Kidney (tissue), 14 donors: ENCODE data around the gene CDK10. TPM values are rescaled to one million over a fixed set of nuclear protein-coding genes. Genes with fewer than 3 reads are reported as not detected.

Source experiments
- DNase-seq, 5 donors: peaks; one replicate each; pipeline ENCODE4 v3.0.0-alpha.2; 2013 to 2020
- FAIRE-seq: peaks from 2 replicates; lab custom pipeline; 2012; peaks lifted over from hg19 to GRCh38; lab: Jason Lieb, UNC
- H3K27ac ChIP-seq, 2 donors: one replicate each; pipeline ENCODE4 v1.7.0; 2013; ENCODE audit warnings: low read depth in 2 of 2, low read length in 2 of 2, inconsistent platforms in 1 of 2
- H3K27me3 ChIP-seq: one replicate; pipeline ENCODE4 v1.7.1; 2013; ENCODE audit warnings: low read length, inconsistent platforms; ENCODE audit not compliant: control insufficient read depth, insufficient read depth
- H3K36me3 ChIP-seq, 3 donors: one replicate each; pipeline versions ENCODE4 v1.7.0 to v1.7.1; 2013; ENCODE audit warnings: low read length in 3 of 3, control low read depth in 1 of 3, inconsistent platforms in 1 of 3; ENCODE audit not compliant: insufficient read depth in 3 of 3, control insufficient read depth in 2 of 3
- H3K4me1 ChIP-seq, 3 donors: one replicate each; pipeline versions ENCODE4 v1.7.0 to v1.7.1; 2013; ENCODE audit warnings: low read length in 3 of 3, inconsistent platforms in 1 of 3, low read depth in 1 of 3; ENCODE audit not compliant: control insufficient read depth in 2 of 3, insufficient read depth in 2 of 3
- H3K4me3 ChIP-seq, 3 donors: one replicate each; pipeline versions ENCODE4 v1.7.0 to v1.8.1; 2013; ENCODE audit warnings: low read length in 3 of 3, control low read depth in 1 of 3, inconsistent platforms in 1 of 3
- H3K9ac ChIP-seq, 3 donors: one replicate each; pipeline versions ENCODE4 v1.7.0 to v1.7.1; 2013; ENCODE audit warnings: low read length in 3 of 3, control low read depth in 1 of 3, inconsistent platforms in 1 of 3
- H3K9me3 ChIP-seq, 3 donors: one replicate each; pipeline versions ENCODE4 v1.7.0 to v1.7.1; 2013; ENCODE audit warnings: low read length in 3 of 3, control low read depth in 1 of 3, inconsistent platforms in 1 of 3; ENCODE audit not compliant: control insufficient read depth in 2 of 3, insufficient read depth in 1 of 3
- intact Hi-C: fragments of 100-400 bp; cut with DNase I; formaldehyde crosslinking; loops from one replicate; pipeline ENCODE4 v1.11.1; 2022
- polyA plus RNA-seq: library from polyadenylated mRNA; stranded (reverse); fragments of 350-450 nt; fragmentation: Illumina TruSeq; extraction: RNeasy Lipid Tissue Mini Kit (QIAGEN cat#74804); gene quantifications from one replicate; pipeline ENCODE4 v1.2.3, GENCODE V29; 2014; ENCODE audit warnings: low read depth, low replicate concordance; ENCODE audit not compliant: insufficient read depth
- total RNA-seq: library from RNA; stranded (reverse); fragmentation: NEBNext Ultra II Directional; extraction: Animal tissue kit (Norgen Biotek cat#: 25700); gene quantifications from one replicate; pipeline ENCODE4 v1.2.1, GENCODE V29; 2021
- TF ChIP-seq, protein P1 (sequence below): IDR thresholded peaks from 3 replicates; pipeline ENCODE4 v1.5.1; 2012; ENCODE audit warnings: mild to moderate bottlenecking, moderate library complexity, borderline replicate concordance; ENCODE audit not compliant: insufficient read depth; ENCODE audit errors: extremely low read depth
- donor health status: control.
- donor health status: control.
- donor health status: control.
- donor health status: control.
- donor health status: control.
- donor health status: DM: yes; HTN: yes; CAD: no.
- donor health status: Normal renal cell carcinoma (clear cell type).

The CDK10 gene
- total and polyA plus RNA-seq, 2 donors from 2014 or later: 82.6 to 118 TPM

DNA sequence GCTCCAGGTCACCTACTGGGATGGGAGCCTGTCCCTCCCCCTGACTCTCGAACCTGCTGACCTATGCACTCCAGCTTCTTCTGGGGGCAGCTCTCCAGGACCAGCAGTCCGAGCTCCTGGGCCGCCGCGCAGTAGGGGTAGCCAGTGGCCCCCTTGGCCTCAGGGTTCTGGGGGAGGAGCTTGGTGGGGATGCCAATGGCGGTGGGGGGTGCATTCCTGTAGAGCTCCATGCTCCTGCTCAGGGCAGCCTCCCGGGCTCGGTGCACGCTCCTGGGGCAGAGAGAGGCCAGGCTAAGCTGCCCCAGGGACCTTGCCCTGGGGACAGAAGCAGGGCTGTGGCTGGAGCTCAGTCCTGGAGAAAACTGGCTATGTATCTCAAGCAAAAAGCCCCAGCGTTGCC, 22.7 kb downstream of the CDK10 start:
- Histone ChIP-seq H3K27ac (no peak overlapping the region), H3K9ac (no peak overlapping the region), H3K27me3 (no peaks in the 10 kb centered on the region), H3K36me3 (no peaks in the 10 kb centered on the region), H3K9me3 (no peaks in the 10 kb centered on the region), H3K4me3 (no peak overlapping the region), H3K4me1 (no peaks in the 10 kb centered on the region)
- FAIRE-seq: no peak
- TF ChIP-seq, protein P1, sequence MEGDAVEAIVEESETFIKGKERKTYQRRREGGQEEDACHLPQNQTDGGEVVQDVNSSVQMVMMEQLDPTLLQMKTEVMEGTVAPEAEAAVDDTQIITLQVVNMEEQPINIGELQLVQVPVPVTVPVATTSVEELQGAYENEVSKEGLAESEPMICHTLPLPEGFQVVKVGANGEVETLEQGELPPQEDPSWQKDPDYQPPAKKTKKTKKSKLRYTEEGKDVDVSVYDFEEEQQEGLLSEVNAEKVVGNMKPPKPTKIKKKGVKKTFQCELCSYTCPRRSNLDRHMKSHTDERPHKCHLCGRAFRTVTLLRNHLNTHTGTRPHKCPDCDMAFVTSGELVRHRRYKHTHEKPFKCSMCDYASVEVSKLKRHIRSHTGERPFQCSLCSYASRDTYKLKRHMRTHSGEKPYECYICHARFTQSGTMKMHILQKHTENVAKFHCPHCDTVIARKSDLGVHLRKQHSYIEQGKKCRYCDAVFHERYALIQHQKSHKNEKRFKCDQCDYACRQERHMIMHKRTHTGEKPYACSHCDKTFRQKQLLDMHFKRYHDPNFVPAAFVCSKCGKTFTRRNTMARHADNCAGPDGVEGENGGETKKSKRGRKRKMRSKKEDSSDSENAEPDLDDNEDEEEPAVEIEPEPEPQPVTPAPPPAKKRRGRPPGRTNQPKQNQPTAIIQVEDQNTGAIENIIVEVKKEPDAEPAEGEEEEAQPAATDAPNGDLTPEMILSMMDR: no peak
- intact Hi-C loops: loop anchor here (10.0 kb wide), 1 partner anchor 156 kb away; no protein-coding TSS in a partner anchor
- no peak for DNase-seq

DNA sequence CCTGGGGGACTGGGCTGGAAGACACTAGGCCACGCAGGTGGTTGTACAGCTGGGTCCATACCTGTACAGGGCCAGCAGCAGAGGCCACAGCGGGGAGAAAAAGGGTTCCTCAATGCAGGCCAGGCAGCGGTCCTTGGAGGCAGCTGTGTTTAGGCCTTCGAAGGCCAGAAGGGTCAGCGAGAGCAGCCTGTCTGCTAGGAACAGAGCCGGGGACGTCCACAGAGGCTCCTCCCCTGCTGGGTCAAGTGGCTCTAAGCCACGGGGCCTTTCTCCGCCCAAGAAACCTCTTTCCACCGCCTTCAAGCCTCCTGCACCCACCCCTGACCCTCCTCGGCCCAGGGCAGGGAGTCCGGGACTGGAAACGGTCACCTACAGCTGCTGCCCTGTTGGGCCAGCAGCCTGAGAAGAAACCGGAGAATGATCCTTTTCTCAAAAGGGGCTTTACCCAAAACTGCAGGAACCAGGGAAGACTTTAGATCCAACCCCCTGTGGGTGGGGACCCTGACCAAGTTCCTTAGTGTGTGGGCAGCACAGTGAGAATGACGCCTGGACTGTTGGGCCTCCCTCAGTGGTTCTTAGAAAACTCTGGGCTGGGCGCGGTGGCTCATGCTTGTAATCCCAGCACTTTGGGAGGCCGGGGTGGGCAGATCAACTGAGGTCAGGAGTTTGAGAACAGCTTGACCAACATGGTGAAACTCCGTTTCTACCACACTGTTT, 23.4 kb downstream of the CDK10 start:
- no peak overlapping the region for H3K27ac ChIP-seq

DNA sequence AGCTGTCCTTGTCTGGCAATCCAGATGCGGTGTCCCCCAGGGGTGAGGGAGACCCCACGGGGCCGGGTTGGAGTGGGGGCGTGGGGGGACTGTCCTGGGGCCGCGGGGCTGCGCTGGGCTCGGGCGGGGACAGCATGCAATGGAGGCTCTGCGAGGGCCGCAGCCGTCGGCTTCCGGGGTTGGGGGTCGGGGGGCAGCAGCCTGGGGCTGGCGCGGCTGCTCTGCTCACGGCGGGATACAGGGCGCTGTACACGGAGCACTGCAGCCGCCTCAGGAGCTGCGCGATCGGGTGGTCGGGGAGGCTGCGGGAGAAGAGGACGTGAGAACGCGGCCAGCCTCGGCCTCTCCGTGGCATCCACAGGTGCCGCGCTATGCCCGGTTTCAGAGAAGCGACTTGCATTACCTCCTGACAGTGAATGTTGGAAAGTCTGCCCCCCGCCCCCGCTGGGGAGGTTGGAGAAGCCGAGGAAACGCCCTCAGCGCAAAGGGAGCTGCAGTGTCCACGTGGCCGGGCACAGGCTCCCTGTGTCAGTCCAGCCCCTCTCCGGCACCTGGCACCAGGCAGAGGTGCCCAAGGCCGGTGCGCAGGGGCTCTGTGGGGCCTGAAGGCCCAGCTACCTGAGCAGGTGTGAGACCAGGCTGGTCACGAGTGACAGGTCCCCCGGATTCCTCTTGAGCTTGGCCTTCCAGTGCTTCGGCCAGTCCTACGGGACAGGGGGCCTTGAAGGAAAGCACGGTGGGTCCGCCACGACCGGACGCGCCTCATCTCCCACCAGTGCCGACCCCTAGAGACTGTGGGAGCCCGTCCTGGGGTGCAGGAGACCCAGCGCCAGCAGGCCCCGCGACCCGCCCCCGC, 24.4 kb downstream of the CDK10 start:
- Histone ChIP-seq H3K27ac (no peak overlapping the region), H3K4me1 (no peaks in the 10 kb centered on the region), H3K4me3 (no peak overlapping the region), H3K36me3 (no peaks in the 10 kb centered on the region), H3K27me3 (no peaks in the 10 kb centered on the region), H3K9ac (no peak overlapping the region), H3K9me3 (no peaks in the 10 kb centered on the region)
- DNase-seq: peak in 4 of 5 donors; percentile 31 to 76 (median 43)
- TF ChIP-seq, protein P1: no peak
- FAIRE-seq: no peak
- intact Hi-C loops: no loop called here

More for the DNA sequence above, 23.4 kb downstream of the CDK10 start:
- H3K27me3 ChIP-seq: no peaks in the 10 kb centered on the region
- H3K9me3 ChIP-seq: no peaks in the 10 kb centered on the region
- TF ChIP-seq, protein P1: no peak
- intact Hi-C loops: loop anchor here (10.0 kb wide), 1 partner anchor 155 kb away; no protein-coding TSS in a partner anchor
- H3K4me1 ChIP-seq: no peaks in the 10 kb centered on the region
- H3K9ac ChIP-seq: no peak overlapping the region
- no peaks in the 10 kb centered on the region for H3K36me3 ChIP-seq
- H3K4me3 ChIP-seq: no peak overlapping the region
- DNase-seq: no peak
- no peak for FAIRE-seq
